ENCODE measurements around the gene SHTN1.

Gene SHTN1

DNA sequence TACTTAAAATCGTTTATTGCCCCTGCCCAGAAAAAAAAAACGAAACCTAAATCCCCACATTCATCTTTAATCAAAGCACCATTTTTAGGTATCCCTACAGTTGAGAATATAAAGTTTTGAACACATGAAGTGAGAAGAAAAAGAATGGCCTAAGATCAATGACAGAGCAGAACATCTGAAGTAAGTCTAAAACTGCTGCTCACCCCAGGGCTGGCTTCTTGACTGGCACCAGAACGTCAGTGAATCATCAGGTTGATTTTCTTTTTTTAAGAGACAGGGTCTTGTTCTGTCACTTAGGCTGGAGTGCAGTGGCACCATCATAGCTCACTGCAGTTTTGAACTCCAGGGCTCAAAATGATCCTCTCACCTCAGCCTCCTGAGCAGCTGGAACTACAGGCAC is 24.9 kb downstream of the SHTN1 start:
- no peak for DNase-seq

DNA sequence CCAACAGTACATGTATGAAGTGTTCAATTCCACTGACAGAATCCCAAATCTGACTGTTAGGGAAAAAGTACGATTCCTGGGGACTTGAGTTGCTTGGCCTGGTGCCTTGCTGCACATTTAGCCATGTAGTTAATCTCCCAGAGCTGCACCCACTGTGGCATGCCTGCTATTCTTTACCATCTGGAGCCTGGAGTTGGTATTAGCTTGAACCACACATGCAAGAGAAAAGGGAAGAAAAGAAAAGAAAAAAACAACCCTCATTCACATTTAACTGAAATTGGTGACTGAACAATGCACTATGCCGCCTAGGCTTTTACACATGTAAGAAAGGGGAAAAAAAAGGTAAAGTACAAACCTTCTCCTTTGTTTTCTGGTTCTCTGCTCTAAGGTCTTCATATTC is 26.1 kb downstream of the SHTN1 start:
- DNase-seq: no peak

DNA sequence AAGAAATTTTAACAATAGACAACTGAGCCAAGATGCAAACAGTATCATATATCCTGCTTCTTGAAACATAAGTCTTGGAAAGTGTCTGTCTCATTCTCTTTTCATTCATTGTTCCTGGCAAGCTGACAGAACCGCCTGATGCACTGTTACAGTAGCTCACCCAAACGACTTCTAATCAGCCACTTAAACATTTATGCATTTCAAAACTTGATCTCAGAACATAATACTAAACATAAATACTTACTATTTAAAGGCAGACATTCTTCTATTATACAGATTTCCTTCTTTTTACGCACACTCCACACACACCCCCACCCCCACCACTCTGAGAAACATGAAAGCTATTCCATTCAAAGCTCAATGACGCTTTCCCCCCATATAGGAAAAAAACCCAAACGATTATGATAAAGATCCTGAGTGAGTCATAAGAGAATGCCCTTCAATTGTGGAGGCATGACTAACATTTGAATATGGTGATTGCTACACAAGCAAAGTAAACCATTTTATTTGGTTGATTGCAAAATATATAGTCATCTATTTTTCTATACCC is 30.5 kb downstream of the SHTN1 start:
- DNase-seq: no peak

DNA sequence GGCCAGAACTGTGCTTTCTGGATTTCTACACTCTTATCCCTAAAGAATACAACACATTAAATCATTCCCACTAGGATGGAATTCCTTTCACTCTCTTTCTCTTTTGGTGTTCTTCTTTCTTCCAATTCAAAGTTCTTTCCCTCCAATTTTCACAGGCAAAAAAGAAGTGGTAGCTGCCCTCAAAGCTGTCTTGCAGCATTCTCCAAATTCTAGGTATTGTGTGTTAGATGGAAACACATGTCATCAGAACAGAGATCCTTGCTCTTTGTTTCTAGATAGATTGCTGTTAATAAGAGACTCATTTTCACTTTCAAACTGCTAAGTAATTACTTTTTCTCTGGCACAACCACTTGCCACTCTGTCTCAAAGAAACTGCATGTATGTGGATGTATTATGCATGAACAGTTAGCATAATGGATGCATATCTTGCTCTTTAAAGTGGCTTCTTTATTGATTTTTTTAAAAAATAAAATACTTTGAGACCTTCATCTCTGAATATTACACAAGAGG is 31.0 kb downstream of the SHTN1 start:
- DNase-seq: no peak

GRCh38 chr10:116973371-116973905 is 31.5 kb downstream of the SHTN1 start:
- DNase-seq: no peak

DNA sequence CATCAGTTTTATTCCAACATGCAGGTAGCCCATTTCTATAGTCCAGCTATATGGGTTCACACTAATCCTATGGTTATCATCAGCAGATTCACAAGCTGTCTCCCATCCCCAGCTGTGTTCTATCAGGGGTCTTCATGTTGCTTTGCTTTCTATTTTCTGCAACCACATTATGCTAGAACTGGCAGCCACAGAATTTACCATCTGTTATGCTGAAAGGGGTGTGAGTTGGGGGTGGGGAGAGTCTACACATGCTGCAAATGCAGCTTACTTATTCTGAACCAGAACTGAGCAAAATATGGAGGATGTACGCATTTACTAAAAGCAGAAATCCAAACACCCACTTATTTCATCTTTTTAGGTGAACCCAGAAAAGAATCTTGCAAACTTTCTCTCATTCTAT is 32.9 kb downstream of the SHTN1 start:
- no peak for DNase-seq

- DNase-seq: no peak
Measured at GRCh38 chr10:116970050-116970449, 34.9 kb downstream of the SHTN1 start.

DNA sequence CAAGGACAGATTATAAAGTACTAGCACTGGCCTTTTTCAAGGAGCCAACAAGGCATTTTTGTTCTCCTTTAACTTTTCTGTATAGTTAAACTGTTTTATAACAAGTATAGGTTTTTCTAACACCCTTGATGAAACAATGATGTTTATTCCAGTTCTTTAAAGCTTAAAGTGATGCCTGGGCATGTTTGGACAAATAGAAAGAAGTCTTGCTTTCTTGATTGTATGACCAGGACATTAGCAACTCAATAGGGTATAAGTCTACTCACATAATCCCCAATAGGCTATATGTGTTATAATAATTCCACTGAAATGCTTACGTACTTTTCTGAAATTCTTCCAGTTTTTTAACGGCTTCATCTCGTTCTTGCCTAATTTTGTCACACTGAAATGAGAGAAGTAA is 36.7 kb downstream of the SHTN1 start:
- no peak for DNase-seq

GRCh38 chr10:116961406-116962251 is 43.4 kb downstream of the SHTN1 start:
- DNase-seq: no peak

GRCh38 chr10:116960066-116960776 is 44.8 kb downstream of the SHTN1 start:
- DNase-seq: no peak

DNA sequence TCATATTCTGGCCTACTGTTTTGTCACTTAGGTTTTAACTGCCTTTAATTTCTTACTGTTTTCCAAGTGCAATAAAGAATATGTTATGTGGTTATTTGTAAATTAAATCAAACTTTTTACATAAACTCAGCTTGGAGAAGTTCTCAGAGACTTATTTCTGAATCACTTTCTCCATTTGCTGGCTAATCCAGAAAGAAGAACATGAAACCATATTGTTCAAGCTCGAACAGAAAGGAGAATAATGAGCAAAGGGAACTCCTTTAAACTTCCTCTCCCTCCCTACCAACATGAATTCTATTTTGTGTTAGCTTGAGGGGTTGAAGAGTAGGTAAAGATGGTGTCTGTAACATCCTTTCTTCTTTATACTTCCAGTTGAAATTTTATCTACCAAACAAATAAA is 52.3 kb downstream of the SHTN1 start:
- no peak for DNase-seq

GRCh38 chr10:116948530-116948870 is 56.5 kb downstream of the SHTN1 start:
- no peak for DNase-seq

GRCh38 chr10:116947841-116948529 is 57.0 kb downstream of the SHTN1 start:
- no peak for DNase-seq

DNA sequence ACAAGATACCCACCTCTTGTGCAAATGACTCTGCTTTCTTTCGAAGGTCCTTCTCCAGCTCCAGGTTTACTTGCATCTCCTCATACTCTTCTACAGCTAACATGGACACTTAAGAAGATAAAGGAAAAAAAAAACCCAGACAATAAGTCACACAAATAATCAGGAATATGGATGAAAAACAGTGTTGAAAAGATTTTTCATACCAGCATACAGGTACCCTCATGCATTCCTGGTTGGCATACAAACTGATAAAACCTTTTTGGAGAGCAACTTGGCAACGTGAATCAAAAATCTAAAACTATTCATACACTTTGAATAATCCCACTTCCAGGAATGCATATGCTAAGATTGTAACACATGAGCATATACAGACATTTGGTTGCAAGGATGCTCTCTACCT is 60.1 kb downstream of the SHTN1 start:
- DNase-seq: no peak

- no peak for DNase-seq
Measured at GRCh38 chr10:116931806-116932205, 73.2 kb downstream of the SHTN1 start.

DNA sequence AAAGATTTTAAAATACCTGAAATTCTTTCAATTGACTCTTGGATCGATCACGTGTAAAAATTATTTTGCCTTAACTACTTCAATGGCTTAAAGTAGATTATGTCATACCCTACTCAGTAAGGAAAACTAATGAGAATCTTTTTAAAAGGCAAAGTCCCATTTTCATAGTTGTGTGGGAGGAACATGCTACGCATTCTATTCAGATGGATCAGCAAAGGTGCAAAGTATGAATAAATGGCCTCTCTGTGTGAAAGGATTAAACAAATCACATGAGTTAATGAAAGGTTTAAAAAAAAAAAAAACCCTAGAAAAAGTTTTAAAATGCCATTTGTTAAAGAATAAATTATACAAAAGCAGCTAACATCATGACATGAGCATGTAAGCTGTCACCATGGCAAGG is 78.6 kb downstream of the SHTN1 start:
- DNase-seq: no peak

- no peak for DNase-seq
Measured at GRCh38 chr10:116925056-116925455, 79.9 kb downstream of the SHTN1 start.

GRCh38 chr10:116919706-116920105 is 85.3 kb downstream of the SHTN1 start:
- DNase-seq: no peak

DNA sequence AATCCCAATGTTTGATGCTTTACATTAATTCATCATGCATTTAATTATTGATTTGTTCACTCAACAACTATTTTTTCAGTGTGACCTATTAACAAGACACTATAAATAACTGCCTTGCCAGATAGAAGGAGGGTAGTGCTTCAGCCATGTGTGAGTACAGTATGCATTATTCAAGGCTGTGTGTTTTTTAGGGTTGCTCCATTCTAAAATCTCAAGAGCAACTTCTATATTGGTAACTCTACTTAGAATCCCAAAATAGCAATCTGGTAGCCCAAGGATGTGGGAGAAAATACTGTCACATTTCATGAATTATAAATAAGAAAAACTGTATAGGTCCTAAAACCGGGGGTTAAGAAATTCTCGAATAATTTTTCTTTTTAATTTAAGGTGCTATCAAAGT is 85.8 kb downstream of the SHTN1 start:
- DNase-seq: no peak

DNA sequence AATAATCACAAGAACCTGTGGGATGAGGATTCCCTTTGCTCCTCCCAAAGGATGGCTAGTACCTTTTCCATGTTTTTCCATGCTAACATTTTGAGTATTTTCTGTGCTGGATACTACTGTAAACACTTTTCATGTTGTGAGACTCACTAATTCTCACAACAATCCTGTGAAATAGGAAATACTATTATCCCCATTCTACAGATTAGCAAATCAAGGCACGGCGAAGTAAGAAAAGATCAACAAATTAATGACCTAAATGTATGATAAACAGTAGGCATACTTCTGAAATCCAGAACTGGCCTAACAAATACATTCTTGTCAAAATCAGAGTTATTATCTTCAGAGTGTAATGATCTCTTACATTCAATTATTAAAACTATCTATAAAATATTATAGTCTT is 86.4 kb downstream of the SHTN1 start:
- DNase-seq: no peak

GRCh38 chr10:116917481-116917880 is 87.5 kb downstream of the SHTN1 start:
- DNase-seq: no peak

- DNase-seq: no peak
Measured at GRCh38 chr10:116915340-116915739, 89.6 kb downstream of the SHTN1 start.

- no peak for DNase-seq
Measured at GRCh38 chr10:116913695-116914094, 91.3 kb downstream of the SHTN1 start.

All from stimulated activated naive CD4-positive, alpha-beta T cell treated with Interleukin-2 at 50 U/mL for 16 hours (primary cell).